Measurements from ENCODE around the gene EP400. TPM values are rescaled to one million over a fixed set of nuclear protein-coding genes. Genes with fewer than 3 reads are reported as not detected.

Gene EP400
- total and polyA plus RNA-seq, 2 of the 8 experiments (the other 6 are each of a cell fraction or from before 2014, with no cell fraction given): 13.1 to 69.7 TPM

- ChIA-PET POLR2A (ENCODE audit: partially characterized antibody) (interaction anchor here (1.0 to 1.1 kb wide), 2 partner anchors 8 to 11 kb away, joined by 3 read pairs; no protein-coding TSS in a partner anchor), CTCF (ENCODE audit: partially characterized antibody) (interaction anchor here (1.0 kb wide), 1 partner anchor 15 kb away, joined by 3 read pairs; no protein-coding TSS in a partner anchor)
- no peak overlapping the region for H2BK15ac ChIP-seq (ENCODE audit: low read length)
- no peak overlapping the region for H3K23ac ChIP-seq (ENCODE audit: insufficient read length)
- H3K36me3 ChIP-seq (ENCODE audit: control insufficient read depth in 2 of 4, insufficient read depth in 4 of 4, low read length in 3 of 4): peaks cover 36 to 76% (median 69%) of the 10 kb centered on the region in 4 experiments; a peak in 7 of 8 replicates
- no peak overlapping the region for H2BK5ac ChIP-seq (ENCODE audit: low read depth, low read length)
- 90% methylated on average over 7 of the region's 7 CpGs; no CpG with 5 or more reads in 1 of the 2 experiments for WGBS, 2 experiments (ENCODE audit: extremely low coverage in 1 of 2, insufficient coverage in 1 of 2, insufficient read length in 1 of 2, insufficient replicate concordance in 2 of 2, low coverage in 1 of 2, low lambda C conversion rate in 2 of 2, missing lambda C conversion rate in 1 of 2)
- no peak overlapping the region for H2AK5ac ChIP-seq (ENCODE audit: low read depth, low read length)
- no peak overlapping the region for H3K56ac ChIP-seq (replicated peaks; ENCODE audit: insufficient read length, low read depth, low read length)
- no peak overlapping the region for H4K5ac ChIP-seq (ENCODE audit: insufficient read length, low read depth, low read length)
- no peaks in the 10 kb centered on the region; a peak in 2 of 7 replicates for H3K4me1 ChIP-seq (replicated peaks in 1 of 4; ENCODE audit: control insufficient read depth in 3 of 4, insufficient read depth in 4 of 4, low read length in 3 of 4)
- H3K14ac ChIP-seq (ENCODE audit: insufficient read length): no peak overlapping the region
- no peak overlapping the region for H2AFZ ChIP-seq (ENCODE audit: low read length)
- no peaks in the 10 kb centered on the region for H3K79me2 ChIP-seq (ENCODE audit: control insufficient read depth in 1 of 2, insufficient read depth in 2 of 2, low read length in 2 of 2)
- no peak overlapping the region for H2BK12ac ChIP-seq (ENCODE audit: low read depth, low read length)
- H2BK120ac ChIP-seq (replicated peaks; ENCODE audit: low read depth, low read length): no peak overlapping the region
- no peak overlapping the region for H3K4me3 ChIP-seq (ENCODE audit: extremely low read depth in 1 of 4, insufficient read depth in 2 of 4, low read depth in 3 of 4, low read length in 4 of 4)
- H3K27me3 ChIP-seq (replicated peaks in 1 of 4; ENCODE audit: control insufficient read depth in 3 of 4, extremely low read depth in 1 of 4, insufficient read depth in 3 of 4, low read length in 3 of 4): no peaks in the 10 kb centered on the region
- TF ChIP-seq, protein P1, sequence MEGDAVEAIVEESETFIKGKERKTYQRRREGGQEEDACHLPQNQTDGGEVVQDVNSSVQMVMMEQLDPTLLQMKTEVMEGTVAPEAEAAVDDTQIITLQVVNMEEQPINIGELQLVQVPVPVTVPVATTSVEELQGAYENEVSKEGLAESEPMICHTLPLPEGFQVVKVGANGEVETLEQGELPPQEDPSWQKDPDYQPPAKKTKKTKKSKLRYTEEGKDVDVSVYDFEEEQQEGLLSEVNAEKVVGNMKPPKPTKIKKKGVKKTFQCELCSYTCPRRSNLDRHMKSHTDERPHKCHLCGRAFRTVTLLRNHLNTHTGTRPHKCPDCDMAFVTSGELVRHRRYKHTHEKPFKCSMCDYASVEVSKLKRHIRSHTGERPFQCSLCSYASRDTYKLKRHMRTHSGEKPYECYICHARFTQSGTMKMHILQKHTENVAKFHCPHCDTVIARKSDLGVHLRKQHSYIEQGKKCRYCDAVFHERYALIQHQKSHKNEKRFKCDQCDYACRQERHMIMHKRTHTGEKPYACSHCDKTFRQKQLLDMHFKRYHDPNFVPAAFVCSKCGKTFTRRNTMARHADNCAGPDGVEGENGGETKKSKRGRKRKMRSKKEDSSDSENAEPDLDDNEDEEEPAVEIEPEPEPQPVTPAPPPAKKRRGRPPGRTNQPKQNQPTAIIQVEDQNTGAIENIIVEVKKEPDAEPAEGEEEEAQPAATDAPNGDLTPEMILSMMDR (IDR thresholded peaks at IDR 0.05; ENCODE audit: control extremely low read depth in 1 of 3, insufficient read depth in 1 of 3, low read depth in 1 of 3, low read length in 3 of 3): peak; percentile 23 to 44 (median 25)
- no peak for TF ChIP-seq HDAC6 (IDR thresholded peaks at IDR 0.05; ENCODE audit: low read depth, low read length)
- no peak for TF ChIP-seq NRF1 (IDR thresholded peaks at IDR 0.05; ENCODE audit: low read depth, low read length)
- TF ChIP-seq TCF12 (IDR thresholded peaks at IDR 0.05; ENCODE audit: low read depth, low read length): no peak
- TF ChIP-seq CTBP2 (IDR thresholded peaks at IDR 0.05; ENCODE audit: borderline replicate concordance, insufficient read depth, insufficient read length, low read length): no peak
- no peak for TF ChIP-seq TBP (IDR thresholded peaks at IDR 0.05; ENCODE audit: low read depth, low read length)
- no peak for TF ChIP-seq ATF2 (IDR thresholded peaks at IDR 0.05; ENCODE audit: low read length)
- peak in 1 of 2 experiments; percentile 30; a peak in 2 of 4 replicates for TF ChIP-seq RAD21 (IDR thresholded peaks at IDR 0.05 in 1 of 2, conservative IDR thresholded peaks at IDR 0.05 in 1 of 2; ENCODE audit: low read depth in 2 of 2, low read length in 2 of 2)
- TF ChIP-seq MAFK (IDR thresholded peaks at IDR 0.05; ENCODE audit: low read depth, low read length): no peak
- no peak for FAIRE-seq
- H4K20me1 ChIP-seq (replicated peaks in 1 of 2; ENCODE audit: control insufficient read depth in 1 of 2, insufficient read depth in 2 of 2, low read length in 2 of 2): peaks cover 2 to 23% of the 10 kb centered on the region in 2 experiments
- no peak overlapping the region for H4K8ac ChIP-seq (ENCODE audit: extremely low read depth, insufficient read depth, low read length)
- H3K27ac ChIP-seq (ENCODE audit: low read depth, low read length): no peak overlapping the region
- H4K91ac ChIP-seq (replicated peaks; ENCODE audit: insufficient read length, low read length): no peak overlapping the region
- H3K18ac ChIP-seq (ENCODE audit: extremely low read depth, low read length): no peak overlapping the region
- no peak overlapping the region for H3K9ac ChIP-seq (replicated peaks in 1 of 4; ENCODE audit: extremely low read depth in 1 of 4, low read depth in 3 of 4, low read length in 3 of 4)
- DNase-seq (ENCODE audit: low read depth in 1 of 2, low spot score in 2 of 2): no peak
- H3K23me2 ChIP-seq (ENCODE audit: low read depth, low read length): no peaks in the 10 kb centered on the region
- H3K4ac ChIP-seq (replicated peaks; ENCODE audit: insufficient read length, low read depth, low read length): no peak overlapping the region
- no peaks in the 10 kb centered on the region for H3K9me3 ChIP-seq (ENCODE audit: insufficient read depth in 2 of 2, low read depth in 1 of 2, low read length in 1 of 2)
- no peak overlapping the region for H2BK20ac ChIP-seq (ENCODE audit: low read length)
- peaks cover 4% of the 10 kb centered on the region; the same call in 1 of the 2 replicates for H3K79me1 ChIP-seq (ENCODE audit: low read depth, low read length)
- no peak overlapping the region for H3K4me2 ChIP-seq (ENCODE audit: insufficient read depth in 1 of 2, low read depth in 2 of 2, low read length in 2 of 2)
These were observed 65.2 kb downstream of the EP400 start for GRCh38 chr12:132014915-132015280.

Measured in H1 (cell line).